Measurements from ENCODE around the gene LCE7A. TPM values are rescaled to one million over a fixed set of nuclear protein-coding genes. Genes with fewer than 3 reads are reported as not detected.

The LCE7A gene
- total RNA-seq, 1 experiment from 2014 or later = not detected

Other genes with a start within 250 kb of the LCE7A start
- not detected in 2 replicates for gene LCE3B, start 246.2 kb upstream of the LCE7A start, total RNA-seq (2014; rRNA removed; shearing (Covaris generic))
- gene LCE3A, start 236.9 kb upstream of the LCE7A start, total RNA-seq (2014; rRNA removed; shearing (Covaris generic)) = not detected in 2 replicates
- not detected in 2 replicates for gene LCE2D, start 196.6 kb upstream of the LCE7A start, total RNA-seq (2014; rRNA removed; shearing (Covaris generic))
- not detected in 2 replicates for gene LCE2C, start 184.7 kb upstream of the LCE7A start, total RNA-seq (2014; rRNA removed; shearing (Covaris generic))
- not detected in 2 replicates for gene LCE2B, start 173.9 kb upstream of the LCE7A start, total RNA-seq (2014; rRNA removed; shearing (Covaris generic))
- not detected in 2 replicates for gene LCE2A, start 161.7 kb upstream of the LCE7A start, total RNA-seq (2014; rRNA removed; shearing (Covaris generic))
- gene LCE4A, start 151.8 kb upstream of the LCE7A start, total RNA-seq (2014; rRNA removed; shearing (Covaris generic)) = not detected in 2 replicates
- not detected in 2 replicates for gene KPRP, start 102.0 kb upstream of the LCE7A start, total RNA-seq (2014; rRNA removed; shearing (Covaris generic))
- gene LCE1F, start 84.9 kb upstream of the LCE7A start, total RNA-seq (2014; rRNA removed; shearing (Covaris generic)) = not detected in 2 replicates
- gene LCE1E, start 73.7 kb upstream of the LCE7A start, total RNA-seq (2014; rRNA removed; shearing (Covaris generic)) = not detected in 2 replicates
- gene LCE1D, start 63.3 kb upstream of the LCE7A start, total RNA-seq (2014; rRNA removed; shearing (Covaris generic)) = not detected in 2 replicates
- gene LCE1C, start 53.3 kb upstream of the LCE7A start, total RNA-seq (2014; rRNA removed; shearing (Covaris generic)) = not detected in 2 replicates
- gene LCE1B, start 48.0 kb upstream of the LCE7A start, total RNA-seq (2014; rRNA removed; shearing (Covaris generic)) = not detected in 2 replicates
- gene LCE1A, start 32.5 kb upstream of the LCE7A start, total RNA-seq (2014; rRNA removed; shearing (Covaris generic)) = not detected in 2 replicates
- gene LCE6A, start 17.1 kb upstream of the LCE7A start, total RNA-seq (2014; rRNA removed; shearing (Covaris generic)) = not detected in 2 replicates
- gene SMCP, start 18.3 kb downstream of the LCE7A start, total RNA-seq (2014; rRNA removed; shearing (Covaris generic)) = not detected in 2 replicates
- not detected in 2 replicates for gene IVL, start 48.5 kb downstream of the LCE7A start, total RNA-seq (2014; rRNA removed; shearing (Covaris generic))
- not detected in 2 replicates for gene SPRR5, start 87.2 kb downstream of the LCE7A start, total RNA-seq (2014; rRNA removed; shearing (Covaris generic))
- not detected in 2 replicates for gene SPRR4, start 110.7 kb downstream of the LCE7A start, total RNA-seq (2014; rRNA removed; shearing (Covaris generic))
- gene SPRR1A, start 124.1 kb downstream of the LCE7A start, total RNA-seq (2014; rRNA removed; shearing (Covaris generic)) = not detected in 2 replicates
- gene SPRR3, start 141.8 kb downstream of the LCE7A start, total RNA-seq (2014; rRNA removed; shearing (Covaris generic)) = not detected in 2 replicates
- gene SPRR1B, start 171.2 kb downstream of the LCE7A start, total RNA-seq (2014; rRNA removed; shearing (Covaris generic)) = not detected in 2 replicates
- not detected in 2 replicates for gene SPRR2D, start 181.1 kb downstream of the LCE7A start, total RNA-seq (2014; rRNA removed; shearing (Covaris generic))
- not detected in 2 replicates for gene SPRR2A, start 197.5 kb downstream of the LCE7A start, total RNA-seq (2014; rRNA removed; shearing (Covaris generic))
- not detected in 2 replicates for gene SPRR2B, start 211.6 kb downstream of the LCE7A start, total RNA-seq (2014; rRNA removed; shearing (Covaris generic))
- gene SPRR2E, start 234.5 kb downstream of the LCE7A start, total RNA-seq (2014; rRNA removed; shearing (Covaris generic)) = not detected in 2 replicates